ENCODE measurements around the gene CTXND1. TPM values are rescaled to one million over a fixed set of nuclear protein-coding genes. Genes with fewer than 3 reads are reported as not detected.

The CTXND1 gene
- polyA plus RNA-seq, 3 donors, result 10.8 to 13.7 (median 13.4) TPM

DNA sequence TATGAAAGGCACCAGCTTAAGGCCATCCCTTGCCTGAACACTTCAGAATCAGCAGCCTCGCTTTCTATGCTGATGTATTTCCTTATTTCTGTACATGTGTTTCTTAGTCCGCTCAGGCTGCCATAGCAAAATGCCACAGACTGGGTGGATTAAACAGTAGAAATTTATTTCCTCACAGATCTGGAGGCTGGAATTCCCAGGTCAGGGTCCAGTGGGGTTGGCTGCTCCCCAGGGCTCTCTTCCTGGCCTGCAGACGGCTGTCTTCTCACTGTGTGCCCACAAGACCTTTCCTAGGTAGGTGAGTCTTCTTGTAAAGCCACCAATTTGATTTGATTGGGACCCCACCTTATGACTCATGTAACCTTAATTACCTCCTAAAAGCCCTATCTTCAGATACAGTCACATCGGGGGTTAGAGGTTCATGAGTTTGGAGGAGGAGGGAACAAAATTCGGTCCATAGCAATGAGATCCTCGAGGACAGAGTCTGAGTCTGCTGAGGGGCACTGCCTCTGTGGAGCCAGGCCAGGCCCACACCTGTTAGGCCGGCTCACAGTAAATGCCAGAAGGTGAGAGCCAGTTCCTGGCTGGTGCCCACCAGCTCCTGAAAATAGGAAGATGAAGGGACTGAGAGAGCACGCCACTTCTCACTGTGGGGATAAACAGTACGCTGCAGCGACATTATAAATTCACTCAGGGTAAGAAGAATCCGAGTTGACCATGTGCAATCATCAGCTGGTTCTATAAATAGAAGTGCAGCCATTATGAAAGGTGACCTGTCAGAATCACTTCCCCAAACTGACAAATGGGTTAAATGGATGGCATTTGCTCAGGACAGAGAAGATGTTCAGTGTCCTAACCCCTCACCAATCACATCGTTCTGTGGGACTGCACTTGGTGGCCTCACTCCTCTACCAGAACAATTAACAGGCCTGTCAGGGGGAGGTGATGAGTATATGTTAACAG, 41.1 kb downstream of the CTXND1 start:
- DNase-seq (ENCODE audit: low read depth in 3 of 3, low spot score in 2 of 3), result no peak

DNA sequence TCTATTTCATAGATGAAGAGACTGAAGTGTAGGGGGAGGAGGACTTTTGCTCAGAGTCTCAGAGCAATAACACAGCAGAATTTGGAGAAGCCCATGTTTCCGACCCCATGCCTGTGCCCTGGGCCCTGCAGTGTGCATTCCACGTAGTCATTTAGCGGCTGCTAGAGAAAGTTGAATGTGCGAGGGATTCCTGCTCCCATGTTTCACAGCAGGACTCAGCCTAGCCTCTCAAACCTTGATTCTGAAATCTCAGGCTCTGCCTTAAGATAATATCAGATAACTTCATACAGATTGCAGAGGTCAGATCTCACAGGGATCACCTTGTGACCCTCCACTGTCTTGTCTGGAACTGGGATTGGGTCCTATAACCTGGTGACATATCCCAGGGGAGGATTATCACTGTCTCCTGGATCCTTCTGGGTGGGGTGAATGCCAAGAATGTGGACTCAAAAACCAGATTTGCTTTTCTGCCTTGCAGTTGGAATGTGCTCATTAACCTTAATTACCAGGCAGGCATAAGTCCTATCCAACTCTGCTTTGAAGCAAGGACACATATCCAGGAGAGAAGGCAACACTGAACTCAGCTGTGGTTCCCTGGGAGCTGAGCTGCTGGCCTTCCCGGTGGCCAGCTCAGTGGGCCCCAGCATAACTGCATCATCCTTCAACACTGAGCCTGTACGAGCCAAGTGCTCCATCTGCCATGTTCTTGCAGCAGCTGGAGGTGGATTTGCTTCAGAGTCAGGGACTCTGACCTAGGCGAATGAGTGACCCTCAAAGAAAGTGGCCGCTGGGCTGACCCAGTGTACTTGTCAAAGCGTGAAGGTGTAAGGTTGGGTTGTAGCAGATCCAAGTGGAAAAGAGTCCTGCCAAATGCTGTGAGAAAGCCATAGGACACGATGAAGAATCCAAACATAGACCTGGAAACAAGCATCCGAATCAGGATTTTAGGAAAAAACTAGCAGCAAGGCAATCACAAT, 43.0 kb downstream of the CTXND1 start:
- DNase-seq (ENCODE audit: low read depth in 3 of 3, low spot score in 2 of 3), result no peak

DNA sequence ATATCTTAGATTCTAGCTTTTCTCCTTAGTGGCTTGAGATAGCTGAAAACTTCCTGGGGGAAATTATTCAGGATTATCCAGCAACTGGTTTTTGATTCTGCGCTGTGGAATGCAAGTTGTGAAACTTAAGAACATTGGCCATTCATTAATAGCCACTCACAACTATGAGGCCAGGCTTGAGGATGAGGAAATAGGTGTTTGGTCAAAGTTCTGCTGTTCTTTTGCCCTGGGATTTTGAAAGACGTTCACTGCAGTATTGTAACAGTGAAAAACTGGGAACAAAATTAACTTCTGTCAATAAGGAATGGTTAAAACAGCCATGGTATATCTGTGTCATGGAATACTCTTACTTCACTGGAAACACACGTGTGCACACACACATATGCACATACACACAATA, 44.1 kb downstream of the CTXND1 start:
- DNase-seq (ENCODE audit: low read depth in 3 of 3, low spot score in 2 of 3), result no peak

DNA sequence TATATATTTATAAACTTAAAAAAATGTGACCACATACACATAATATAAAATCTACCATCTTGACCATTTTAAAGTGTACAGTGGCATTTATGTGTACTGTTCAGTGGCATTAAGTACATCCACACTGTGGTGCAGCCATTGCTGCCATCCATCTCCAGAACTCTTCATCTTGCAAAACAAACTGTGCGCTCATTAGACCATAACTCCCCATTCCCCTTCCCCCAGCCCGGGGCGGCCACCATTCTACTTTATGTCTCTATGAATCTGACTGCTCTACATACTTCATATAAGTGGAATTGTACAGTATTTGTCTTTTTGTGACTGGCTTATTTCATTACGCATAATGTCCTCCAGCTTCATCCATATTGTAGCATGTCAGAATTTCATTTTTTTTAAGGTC, 47.8 kb downstream of the CTXND1 start:
- DNase-seq (ENCODE audit: low read depth in 3 of 3, low spot score in 2 of 3), result no peak

DNA sequence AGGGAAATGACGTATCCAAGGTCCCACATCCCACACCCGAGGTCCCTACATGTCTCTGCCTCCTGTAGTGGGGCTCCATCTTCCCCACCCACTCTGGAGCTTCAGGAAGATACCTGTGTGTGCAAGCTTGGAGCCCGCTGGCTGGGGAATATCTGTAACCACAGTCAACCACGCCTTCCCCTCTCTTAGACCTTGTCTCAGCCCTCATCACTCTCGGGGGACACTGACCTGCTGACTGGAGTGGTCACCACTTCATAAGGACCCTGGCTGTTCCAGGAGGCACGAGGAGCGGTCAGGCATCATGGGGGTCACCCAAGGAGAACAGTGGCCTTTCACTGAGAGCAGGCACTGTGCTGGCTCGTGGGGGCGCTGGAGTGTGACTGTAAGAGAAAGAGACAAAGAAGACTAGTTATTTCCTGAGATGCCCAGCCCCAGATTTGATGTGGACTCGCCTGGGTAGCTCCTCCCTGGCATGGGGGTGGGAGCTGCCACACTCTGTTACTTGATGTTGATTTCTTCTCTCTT, 48.6 kb downstream of the CTXND1 start:
- no peak for DNase-seq (ENCODE audit: low read depth in 3 of 3, low spot score in 2 of 3)

DNA sequence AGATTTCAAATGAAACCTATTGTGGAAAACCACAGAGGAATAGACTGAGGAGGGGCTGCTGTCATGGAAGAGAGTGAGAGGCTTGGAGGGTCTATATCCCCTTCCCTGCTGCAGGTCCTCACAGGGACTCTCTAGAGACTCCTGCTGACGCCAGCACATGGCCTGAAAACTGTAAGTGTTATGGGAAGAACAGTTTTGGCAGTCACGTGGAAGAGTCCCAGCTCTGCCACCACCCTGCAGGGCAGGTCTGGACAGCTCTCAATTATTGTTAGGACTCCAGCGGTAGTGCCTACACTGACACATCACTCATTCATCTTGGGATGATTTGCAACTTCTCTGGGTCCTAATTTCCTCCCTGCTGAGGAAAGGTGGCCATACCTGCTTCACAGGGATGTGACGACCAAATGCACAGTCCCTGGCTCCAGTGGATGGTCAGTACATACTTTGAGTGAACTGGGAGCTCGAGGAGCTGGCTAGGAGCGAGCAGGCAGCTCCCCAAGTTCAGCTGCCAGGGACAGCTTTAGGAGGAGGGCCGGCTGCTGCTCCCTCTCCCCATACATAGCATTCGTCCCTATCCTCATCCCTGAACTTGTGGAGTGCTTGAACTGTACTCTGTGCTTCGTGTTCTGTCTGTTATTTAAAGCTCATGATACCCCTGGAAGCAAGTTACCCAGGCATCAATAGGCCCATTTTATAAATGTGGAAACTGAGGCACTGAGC, 49.2 kb downstream of the CTXND1 start:
- no peak for DNase-seq (ENCODE audit: low read depth in 3 of 3, low spot score in 2 of 3)

DNA sequence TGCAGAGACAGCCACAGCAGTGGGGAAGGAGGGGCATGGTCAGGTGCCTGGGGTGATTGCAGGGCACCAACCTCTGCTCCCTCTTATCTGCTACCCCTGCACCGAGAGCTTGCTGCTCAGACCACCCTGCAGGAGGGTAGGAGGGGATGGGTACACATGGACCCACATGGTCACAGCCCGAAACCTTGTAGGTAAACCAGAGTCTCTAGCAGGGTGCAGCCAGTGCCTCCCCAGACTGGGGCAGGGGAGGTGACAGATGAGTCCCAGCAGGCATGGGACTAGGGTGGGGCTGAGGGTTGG, 50.0 kb downstream of the CTXND1 start:
- DNase-seq (ENCODE audit: low read depth in 3 of 3, low spot score in 2 of 3), result no peak

DNA sequence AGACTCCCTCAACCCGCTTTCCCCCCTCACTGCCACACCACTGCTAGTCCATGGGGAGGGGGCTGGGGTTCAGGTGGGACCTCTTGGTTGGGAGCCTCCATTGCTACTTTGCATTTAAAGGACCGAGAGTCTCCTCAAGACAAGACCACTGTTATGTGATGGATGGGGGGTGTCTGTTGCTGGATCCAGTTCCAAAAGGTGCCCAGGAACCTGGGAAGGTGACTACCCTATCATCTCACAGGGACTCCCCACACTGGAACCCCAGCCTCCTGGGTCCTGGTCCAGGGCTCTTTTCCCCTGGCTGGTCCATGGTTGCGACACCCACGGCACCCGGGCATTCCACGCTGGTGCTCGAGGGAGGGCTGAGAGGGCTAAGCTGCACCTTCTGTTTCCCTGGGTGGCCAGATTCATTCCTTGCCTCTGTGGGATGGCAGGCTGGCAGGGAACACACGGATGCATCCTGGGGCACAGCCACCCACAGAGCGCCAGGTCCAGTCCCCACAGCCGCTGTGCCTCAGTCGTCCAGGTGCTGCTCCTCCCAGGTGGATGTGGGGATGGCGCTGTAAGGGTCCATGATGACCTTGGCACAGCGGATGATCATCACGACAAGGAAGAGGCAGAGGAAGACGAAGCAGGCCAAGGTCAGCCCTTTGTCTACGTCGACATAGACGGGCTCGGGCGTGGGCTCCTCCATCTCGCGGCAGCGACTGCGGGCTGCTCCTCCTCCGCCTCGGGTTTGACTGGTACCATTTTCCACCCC, 50.6 kb downstream of the CTXND1 start:
- no peak for DNase-seq (ENCODE audit: low read depth in 3 of 3, low spot score in 2 of 3)

DNA sequence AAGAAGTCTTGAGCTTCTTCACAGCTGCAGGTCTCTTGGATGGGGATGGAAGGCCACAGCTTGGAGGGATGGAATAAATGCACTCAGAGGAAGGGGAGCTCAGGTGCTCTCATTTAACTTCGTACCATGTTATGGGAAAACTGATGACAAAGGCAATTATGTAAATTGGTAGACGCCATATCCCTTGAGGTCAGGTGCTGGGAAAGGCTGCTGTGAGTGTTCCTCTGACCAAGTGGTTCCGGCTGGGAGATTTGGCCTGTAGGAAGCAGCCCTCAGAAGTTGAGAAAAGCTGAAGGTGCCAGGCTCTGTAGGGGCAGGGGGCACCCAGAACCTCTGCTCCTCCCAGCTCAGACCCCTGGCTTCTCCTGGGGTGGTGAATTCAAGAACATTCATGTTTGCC, 52.1 kb downstream of the CTXND1 start:
- no peak for DNase-seq (ENCODE audit: low read depth in 3 of 3, low spot score in 2 of 3)

DNA sequence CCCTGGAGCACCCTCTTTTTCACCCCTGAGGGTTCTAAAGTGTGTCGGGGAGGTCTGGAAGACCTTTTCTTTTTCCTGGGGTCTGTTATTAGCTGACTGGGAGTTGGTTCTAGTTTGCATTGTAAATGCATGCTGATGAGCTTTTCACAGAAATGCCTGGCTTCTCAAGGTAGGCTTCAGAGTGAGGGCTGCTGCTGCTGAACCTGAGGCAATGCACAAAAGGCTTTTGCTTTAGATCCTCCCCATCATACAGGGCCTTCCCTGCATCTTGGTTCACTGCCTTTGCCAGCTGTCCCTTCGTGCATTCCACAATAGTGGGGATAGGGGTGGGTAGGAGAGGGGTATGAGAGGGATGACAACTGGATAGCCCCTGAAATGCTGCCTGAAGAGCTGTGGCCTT, 52.6 kb downstream of the CTXND1 start:
- no peak for DNase-seq (ENCODE audit: low read depth in 3 of 3, low spot score in 2 of 3)

DNA sequence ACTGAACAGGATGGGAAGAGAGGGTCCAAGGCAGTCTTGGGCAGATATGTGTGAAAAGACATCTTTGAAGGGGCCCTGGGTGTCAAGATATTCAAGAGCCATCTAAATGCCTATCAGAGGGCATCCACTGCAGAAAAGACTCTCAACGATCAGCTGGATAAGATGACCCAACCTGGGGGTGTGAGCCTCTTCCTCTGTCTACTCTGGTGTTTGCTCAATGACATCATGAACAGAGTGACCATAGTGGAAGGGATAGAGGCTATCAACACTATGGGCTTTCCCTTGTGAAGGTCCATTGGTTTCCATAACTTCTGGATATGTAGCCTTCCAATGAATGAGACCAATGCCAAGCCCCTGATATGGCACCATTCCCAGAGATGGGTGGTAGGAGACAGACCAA, 57.1 kb downstream of the CTXND1 start:
- DNase-seq (ENCODE audit: low read depth in 3 of 3, low spot score in 2 of 3), result no peak

DNA sequence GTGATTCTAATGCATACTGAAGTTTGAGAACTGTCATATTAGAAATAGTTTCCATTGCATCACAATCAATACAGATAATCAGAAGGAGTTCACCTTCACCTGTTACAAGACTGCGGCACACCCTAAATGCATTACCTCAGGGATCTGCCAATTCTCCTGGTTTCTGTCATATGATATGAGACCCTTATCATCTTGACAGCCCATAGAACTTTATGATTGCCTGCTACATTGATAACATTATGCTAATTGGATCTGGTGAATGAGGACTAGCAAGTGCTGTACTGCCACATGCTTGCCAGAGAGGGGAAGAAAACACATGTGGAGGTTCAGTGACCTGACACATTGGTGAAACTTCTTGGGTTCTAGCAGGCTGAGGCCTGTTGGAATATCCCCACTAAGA, 57.8 kb downstream of the CTXND1 start:
- DNase-seq (ENCODE audit: low read depth in 3 of 3, low spot score in 2 of 3), result no peak

DNA sequence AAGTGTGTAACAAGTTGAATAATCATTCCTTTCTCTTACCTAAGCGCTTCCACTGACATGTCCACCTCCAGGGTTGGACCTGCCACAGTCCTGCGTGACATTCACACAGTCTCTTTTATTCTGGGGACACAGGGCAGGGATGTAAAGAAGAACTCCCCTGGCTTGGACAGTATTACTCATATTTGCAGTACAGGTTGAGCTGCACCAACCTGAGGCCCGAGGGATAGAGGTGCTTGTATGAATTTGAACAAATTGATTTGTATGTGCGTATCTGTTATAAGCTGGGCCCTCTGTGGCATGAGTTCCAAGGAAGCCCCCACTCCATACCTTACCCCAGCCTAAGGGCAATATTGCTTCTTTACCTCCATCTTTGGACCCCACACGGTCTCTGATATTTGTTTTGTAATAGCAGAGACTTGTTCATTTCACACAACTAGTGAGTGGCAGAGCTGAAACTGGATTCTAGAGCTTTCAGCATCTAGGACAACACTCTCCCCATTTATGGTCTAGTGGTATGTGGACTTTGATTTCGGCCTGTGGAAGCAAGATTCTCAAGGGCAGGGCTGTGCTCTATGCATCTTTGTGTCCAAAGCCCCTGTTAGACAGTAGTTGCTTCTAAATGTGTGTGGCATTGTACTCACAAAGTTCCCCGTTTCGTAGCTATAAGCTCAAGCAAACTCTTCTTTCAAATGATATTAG, 60.0 kb downstream of the CTXND1 start:
- no peak for DNase-seq (ENCODE audit: low read depth in 3 of 3, low spot score in 2 of 3)

DNA sequence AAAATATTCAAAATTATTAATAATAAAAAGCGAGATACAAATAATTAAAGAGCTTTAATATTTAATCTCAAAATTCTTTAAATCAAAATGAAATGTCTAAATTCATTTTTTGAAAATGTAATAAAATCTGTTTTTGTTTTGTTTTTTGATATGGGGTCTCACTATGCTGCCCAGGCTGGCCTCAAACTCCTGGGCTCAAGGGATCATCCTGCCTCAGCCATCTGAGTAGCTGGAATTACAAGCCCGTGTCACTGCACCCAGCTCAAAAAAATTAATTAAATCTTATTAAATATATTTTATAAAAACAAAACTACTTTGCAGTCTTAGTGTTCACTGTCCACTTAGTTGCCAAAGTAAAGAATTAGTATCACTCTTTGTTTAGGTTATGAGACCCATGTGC, 60.8 kb downstream of the CTXND1 start:
- DNase-seq (ENCODE audit: low read depth in 3 of 3, low spot score in 2 of 3), result no peak

DNA sequence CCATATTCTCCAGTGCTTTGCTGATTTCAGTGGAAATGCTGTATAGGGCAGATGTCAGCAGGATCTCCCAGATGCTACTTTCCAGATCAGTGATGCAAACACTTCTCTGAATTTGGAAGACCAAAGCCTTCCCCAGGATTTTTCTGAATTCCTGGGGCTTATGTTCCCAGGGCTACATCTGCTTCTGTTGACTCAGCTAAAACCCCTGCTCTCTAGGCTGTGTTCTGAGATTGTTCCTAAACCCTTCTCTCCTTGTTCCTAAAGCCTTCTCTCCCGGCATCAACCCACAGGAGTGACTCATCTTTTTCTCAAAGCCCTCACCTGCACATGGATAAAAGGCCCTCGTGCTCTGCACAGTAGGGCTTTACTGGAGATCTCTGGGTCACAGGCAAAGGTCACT, 63.8 kb downstream of the CTXND1 start:
- DNase-seq (ENCODE audit: low read depth in 3 of 3, low spot score in 2 of 3), result no peak

DNA sequence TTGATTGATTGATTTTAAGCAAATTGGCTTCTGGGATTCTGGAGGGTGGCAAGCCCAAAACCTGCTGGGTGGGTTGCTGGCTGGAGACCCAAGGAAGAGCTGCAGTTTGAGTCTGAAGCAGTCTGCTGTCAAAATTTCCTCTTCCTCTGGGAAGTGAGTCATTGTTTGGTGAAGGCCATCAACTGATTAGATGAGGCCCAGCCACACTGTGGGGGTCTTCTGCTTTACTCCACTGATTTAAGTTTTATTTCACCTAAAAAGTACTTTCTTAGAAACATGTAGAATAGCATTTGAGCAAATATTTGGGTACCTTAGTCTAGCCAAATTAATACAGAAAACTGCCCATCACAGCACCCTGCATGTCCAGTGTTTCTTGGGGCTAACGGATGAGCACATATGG, 65.4 kb downstream of the CTXND1 start:
- DNase-seq (ENCODE audit: low read depth in 3 of 3, low spot score in 2 of 3), result no peak

DNA sequence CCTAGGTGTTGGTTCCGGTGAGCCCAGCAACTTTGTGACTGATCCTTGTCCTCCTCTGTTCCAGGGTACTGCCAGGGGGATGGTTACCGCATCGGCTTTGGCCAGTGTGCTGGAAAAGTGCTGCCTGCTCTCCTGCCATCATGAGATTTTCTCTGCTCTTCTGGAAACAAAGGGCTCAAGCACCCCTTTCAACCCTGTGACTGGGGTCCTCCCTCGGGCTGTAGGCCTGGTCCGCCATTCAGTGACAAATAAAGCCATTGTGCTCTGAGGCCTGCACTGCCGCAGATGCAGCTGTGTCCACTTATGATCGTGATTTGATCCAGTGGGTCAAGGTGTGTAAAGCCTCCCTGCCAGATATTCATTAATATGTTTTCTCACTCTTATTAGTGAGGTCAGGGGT, 65.9 kb downstream of the CTXND1 start:
- DNase-seq (ENCODE audit: low read depth in 3 of 3, low spot score in 2 of 3), result no peak

DNA sequence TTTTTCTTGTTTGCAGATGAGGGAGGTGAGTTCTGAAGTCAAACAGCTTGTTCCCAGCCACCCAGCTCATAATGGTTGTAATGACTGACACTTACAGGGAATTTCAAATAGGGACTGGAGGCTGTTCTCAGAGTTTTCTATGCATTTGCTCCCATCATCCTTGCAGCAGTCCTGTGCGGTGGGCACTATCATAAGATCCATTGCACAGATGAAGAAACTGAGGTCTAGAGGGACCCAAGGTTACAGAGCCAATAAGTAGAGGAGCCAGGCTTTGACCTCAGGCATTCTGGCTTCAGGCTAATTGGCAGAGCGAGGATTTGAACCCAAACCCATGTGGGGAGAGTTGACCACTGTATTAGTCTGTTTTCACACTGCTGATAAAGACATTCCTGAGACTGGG, 66.9 kb downstream of the CTXND1 start:
- DNase-seq (ENCODE audit: low read depth in 3 of 3, low spot score in 2 of 3), result no peak

DNA sequence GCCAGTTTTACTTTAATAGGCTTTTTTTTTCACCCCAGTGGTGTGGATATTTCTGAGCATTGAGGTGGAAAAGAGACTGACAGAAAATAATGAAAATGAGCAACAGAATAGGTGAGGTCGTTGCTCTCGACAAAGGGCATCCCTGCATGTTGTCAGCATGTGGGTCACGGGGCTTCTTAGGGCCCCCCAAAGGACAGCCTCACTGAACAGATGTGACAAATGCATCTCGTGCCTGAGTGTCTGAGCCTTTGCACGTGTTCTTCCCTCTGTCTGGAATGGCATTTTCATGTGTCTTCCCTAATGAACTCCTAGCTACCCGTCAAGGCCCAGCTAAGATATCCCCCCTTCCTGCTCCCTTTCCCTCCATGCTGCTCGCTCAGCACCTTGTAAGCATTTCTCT, 67.5 kb downstream of the CTXND1 start:
- no peak for DNase-seq (ENCODE audit: low read depth in 3 of 3, low spot score in 2 of 3)

DNA sequence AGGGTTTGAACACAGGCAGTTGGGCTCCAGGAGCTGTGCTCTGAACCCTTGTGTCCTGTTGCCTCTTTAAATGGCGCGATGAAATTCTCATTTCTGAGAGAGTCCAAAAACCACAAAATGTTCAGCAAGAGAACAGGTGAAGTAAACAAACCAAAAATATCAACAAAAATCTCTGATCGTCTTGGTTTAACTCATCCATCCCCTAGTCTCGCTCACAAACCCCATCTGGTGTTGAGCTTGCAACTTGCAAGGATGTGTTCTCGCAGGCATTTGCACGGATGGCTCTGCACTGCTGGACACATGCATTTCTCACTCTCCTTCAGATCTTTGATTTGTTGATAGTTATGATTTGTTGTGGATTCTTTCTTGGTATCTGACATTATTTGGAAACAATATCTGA, 68.1 kb downstream of the CTXND1 start:
- DNase-seq (ENCODE audit: low read depth in 3 of 3, low spot score in 2 of 3), result no peak

All from right renal cortex interstitium (tissue), 3 donors.